ENCODE measurements around the gene SOBP. TPM values are rescaled to one million over a fixed set of nuclear protein-coding genes. Genes with fewer than 3 reads are reported as not detected.

SOBP gene
- total RNA-seq, 1 experiment from 2014 or later = 0.22 TPM

DNA sequence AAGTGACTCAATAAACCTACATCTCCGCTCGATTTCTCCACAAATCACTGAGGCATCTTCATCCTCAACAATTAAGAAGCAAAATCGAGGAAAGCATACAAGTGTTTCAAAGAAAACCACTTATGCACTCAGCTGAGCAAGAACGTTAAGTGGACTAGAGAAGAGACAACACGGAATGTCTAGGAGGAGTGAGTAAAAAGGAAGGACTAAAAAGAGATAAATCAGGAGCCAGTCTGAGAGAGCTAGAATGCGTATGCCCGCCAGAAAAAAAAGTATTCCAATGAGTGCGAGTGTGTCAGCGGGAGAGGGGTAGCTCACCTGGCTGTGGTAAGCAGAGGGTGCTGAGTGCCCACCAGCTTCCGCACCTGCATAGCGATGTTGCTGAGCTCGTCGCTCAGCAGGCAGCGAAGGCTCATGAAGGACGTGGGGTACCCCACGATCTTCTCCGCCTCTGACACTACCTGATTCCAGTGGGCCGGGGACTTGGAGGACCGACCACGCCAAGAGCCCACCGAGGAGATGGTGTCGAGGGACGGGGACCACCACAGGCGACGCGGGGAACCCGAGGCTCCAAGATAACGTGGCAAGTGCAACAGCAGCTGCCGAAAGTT, 31.1 kb upstream of the SOBP start:
- Histone ChIP-seq H3K4me1 (replicated peaks; ENCODE audit: insufficient read depth) (peaks cover 20% of the 10 kb centered on the region), H3K4me3 (peak overlapping the region; percentile 82), H3K27me3 (ENCODE audit: insufficient read depth, low read depth) (no peaks in the 10 kb centered on the region), H3K9me2 (ENCODE audit: insufficient read depth) (no peaks in the 10 kb centered on the region), H4K20me1 (ENCODE audit: insufficient read depth) (no peaks in the 10 kb centered on the region), H3K36me3 (ENCODE audit: low read depth) (no peaks in the 10 kb centered on the region), H3K79me2 (ENCODE audit: low read depth) (peaks cover 49% of the 10 kb centered on the region), H3F3A (ENCODE audit: insufficient read depth, low read depth) (peaks cover 5% of the 10 kb centered on the region; the same call in 1 of the 2 replicates), H2AFZ (peak overlapping the region; percentile 96), H3K9me3 (ENCODE audit: insufficient read depth, low read depth) (no peaks in the 10 kb centered on the region; the same call in 1 of the 2 replicates), H3K27ac (peak overlapping the region; percentile 67), H3K4me2 (peak overlapping the region; percentile 96)
- POLR2A ChIA-PET (ENCODE audit: unreplicated experiment) = interaction anchor here (0.5 to 1.0 kb wide), 5 partner anchors 127 to 1447 kb away, joined by 3 to 8 read pairs (median 4); partner anchors contain the start of gene SEC63
- peak in 1 of 2 experiments; percentile 26 for DNase-seq
- BruUV-seq (replicated peaks) = TSS peak; percentile 62
- intact Hi-C loops (cut with micrococcal nuclease; ENCODE audit: unreplicated experiment) = loop anchor here (2.0 to 5.0 kb wide), 3 partner anchors 199 to 316 kb away; no protein-coding TSS in a partner anchor
- CTCF ChIA-PET = interaction anchor here (1.1 kb wide), 1 partner anchor 141 kb away, joined by 7 read pairs; no protein-coding TSS in a partner anchor
- TF ChIP-seq, protein P1, sequence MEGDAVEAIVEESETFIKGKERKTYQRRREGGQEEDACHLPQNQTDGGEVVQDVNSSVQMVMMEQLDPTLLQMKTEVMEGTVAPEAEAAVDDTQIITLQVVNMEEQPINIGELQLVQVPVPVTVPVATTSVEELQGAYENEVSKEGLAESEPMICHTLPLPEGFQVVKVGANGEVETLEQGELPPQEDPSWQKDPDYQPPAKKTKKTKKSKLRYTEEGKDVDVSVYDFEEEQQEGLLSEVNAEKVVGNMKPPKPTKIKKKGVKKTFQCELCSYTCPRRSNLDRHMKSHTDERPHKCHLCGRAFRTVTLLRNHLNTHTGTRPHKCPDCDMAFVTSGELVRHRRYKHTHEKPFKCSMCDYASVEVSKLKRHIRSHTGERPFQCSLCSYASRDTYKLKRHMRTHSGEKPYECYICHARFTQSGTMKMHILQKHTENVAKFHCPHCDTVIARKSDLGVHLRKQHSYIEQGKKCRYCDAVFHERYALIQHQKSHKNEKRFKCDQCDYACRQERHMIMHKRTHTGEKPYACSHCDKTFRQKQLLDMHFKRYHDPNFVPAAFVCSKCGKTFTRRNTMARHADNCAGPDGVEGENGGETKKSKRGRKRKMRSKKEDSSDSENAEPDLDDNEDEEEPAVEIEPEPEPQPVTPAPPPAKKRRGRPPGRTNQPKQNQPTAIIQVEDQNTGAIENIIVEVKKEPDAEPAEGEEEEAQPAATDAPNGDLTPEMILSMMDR (conservative IDR thresholded peaks at IDR 0.05) = no peak
- TF ChIP-seq EZH2 (IDR thresholded peaks at IDR 0.05; ENCODE audit: low read depth) = no peak

DNA sequence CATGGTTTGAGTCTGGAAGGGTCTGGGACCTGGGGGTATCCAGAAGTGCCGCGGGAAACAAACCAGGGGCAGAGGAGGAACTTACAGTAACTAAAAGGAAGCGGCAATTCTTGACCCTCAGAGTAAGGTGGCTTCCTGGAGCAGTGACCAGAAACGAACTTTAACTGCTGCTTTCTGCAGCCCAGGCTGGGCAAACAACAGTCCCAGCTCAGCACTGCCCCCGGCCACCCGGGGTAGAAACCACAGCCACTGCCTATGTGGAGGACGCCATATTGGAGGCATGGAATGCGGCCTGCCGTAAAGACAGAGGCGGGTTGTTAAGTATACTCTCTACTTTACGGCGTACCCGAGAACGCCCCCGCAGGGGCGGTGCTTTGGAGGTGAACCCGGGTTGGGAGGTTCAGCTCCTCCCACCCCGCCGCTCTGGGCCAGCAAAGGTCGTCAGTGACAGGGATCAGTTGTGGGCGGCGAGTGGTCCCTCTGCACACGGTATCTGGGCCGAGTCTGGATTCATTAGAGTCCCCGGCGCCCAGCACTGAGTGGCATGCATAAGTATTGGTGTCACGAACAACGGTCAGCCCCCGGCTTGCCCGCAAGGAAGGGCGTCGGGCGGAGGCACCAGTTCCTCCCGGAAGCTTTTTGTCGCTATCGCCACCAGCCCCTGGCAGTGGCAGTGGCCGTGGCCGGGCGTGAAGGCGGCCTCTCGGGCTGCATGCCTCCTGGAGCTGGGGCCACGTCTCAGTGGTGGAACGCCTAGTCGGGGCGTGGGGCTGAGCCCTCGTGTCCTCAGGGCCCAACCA, 30.4 kb upstream of the SOBP start, which contains the start of gene PDSS2:
Gene PDSS2, minus strand, starts transcription at position 282 of the 800 bp plus-strand sequence. Its CDS starts 279 bp downstream, at position 3.
- CTCF ChIA-PET = interaction anchor here (1.1 kb wide), 1 partner anchor 141 kb away, joined by 7 read pairs; no protein-coding TSS in a partner anchor
- no peaks in the 10 kb centered on the region for H3K9me3 ChIP-seq (ENCODE audit: insufficient read depth, low read depth)
- POLR2A ChIA-PET (ENCODE audit: unreplicated experiment) = interaction anchor here (0.5 to 1.0 kb wide), 6 partner anchors 127 to 1446 kb away, joined by 3 to 8 read pairs (median 4); partner anchors contain the start of gene SEC63
- peak within 1 kb of the TSS; percentile 82 for H3K4me3 ChIP-seq
- H3K27ac ChIP-seq = peak within 1 kb of the TSS; percentile 67
- peak within 1 kb of the TSS; percentile 96 for H2AFZ ChIP-seq
- H3K9me2 ChIP-seq (ENCODE audit: insufficient read depth) = no peaks in the 10 kb centered on the region
- H3K27me3 ChIP-seq (ENCODE audit: insufficient read depth, low read depth) = no peaks in the 10 kb centered on the region
- no peak for TF ChIP-seq EZH2 (IDR thresholded peaks at IDR 0.05; ENCODE audit: low read depth)
- TF ChIP-seq, protein P1 (conservative IDR thresholded peaks at IDR 0.05) = peak; percentile 57; the same call in 1 of the 2 replicates
- peak within 1 kb of the TSS; percentile 96 for H3K4me2 ChIP-seq
- intact Hi-C loops (cut with micrococcal nuclease; ENCODE audit: unreplicated experiment) = loop anchor here (2.0 to 5.0 kb wide), 3 partner anchors 198 to 317 kb away; no protein-coding TSS in a partner anchor
- peak; percentile 96 for DNase-seq
- BruUV-seq (replicated peaks) = no TSS peak
- H3K79me2 ChIP-seq (ENCODE audit: low read depth) = peaks cover 44% of the 10 kb centered on the region
- H3K36me3 ChIP-seq (ENCODE audit: low read depth) = no peaks in the 10 kb centered on the region
- peaks cover 5% of the 10 kb centered on the region; the same call in 1 of the 2 replicates for H3F3A ChIP-seq (ENCODE audit: insufficient read depth, low read depth)
- H3K4me1 ChIP-seq (replicated peaks; ENCODE audit: insufficient read depth) = peaks cover 20% of the 10 kb centered on the region
- no peaks in the 10 kb centered on the region for H4K20me1 ChIP-seq (ENCODE audit: insufficient read depth)

DNA sequence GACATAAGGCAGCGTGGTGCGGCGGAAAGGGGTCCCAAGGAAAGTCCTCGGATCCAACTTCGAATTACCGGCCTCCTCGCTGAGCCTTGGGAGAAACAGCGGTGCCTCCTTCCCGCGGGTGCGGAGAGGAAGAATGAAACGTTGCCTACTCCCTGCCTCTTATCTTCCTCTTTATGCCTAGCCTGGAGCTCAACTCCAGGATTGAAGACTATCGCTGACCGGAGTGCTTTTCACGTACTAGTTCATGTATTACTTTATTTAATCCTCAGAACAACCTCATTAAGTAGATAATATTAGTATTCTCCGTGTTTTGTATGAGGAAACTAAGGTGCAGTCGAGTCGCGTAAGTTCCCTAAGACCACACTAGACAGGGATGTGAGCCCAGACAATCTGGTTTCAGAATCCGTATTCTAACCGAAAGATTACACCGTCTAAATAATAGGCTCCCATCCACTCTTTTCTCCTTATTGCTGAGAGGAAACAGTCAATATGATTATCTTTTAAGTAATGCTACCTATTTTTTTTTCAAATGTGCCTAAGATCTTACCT, 29.8 kb upstream of the SOBP start:
- intact Hi-C loops (cut with micrococcal nuclease; ENCODE audit: unreplicated experiment) = no loop called here
- Histone ChIP-seq H2AFZ (peak overlapping the region; percentile 96), H3K36me3 (ENCODE audit: low read depth) (no peaks in the 10 kb centered on the region), H3K4me2 (peak overlapping the region; percentile 96), H3K4me1 (replicated peaks; ENCODE audit: insufficient read depth) (peaks cover 20% of the 10 kb centered on the region), H3K9me2 (ENCODE audit: insufficient read depth) (no peaks in the 10 kb centered on the region), H3F3A (ENCODE audit: insufficient read depth, low read depth) (peaks cover 5% of the 10 kb centered on the region; the same call in 1 of the 2 replicates), H3K79me2 (ENCODE audit: low read depth) (peaks cover 37% of the 10 kb centered on the region), H3K4me3 (peak overlapping the region; percentile 82), H3K27me3 (ENCODE audit: insufficient read depth, low read depth) (no peaks in the 10 kb centered on the region), H3K27ac (peak overlapping the region; percentile 62), H4K20me1 (ENCODE audit: insufficient read depth) (no peaks in the 10 kb centered on the region), H3K9me3 (ENCODE audit: insufficient read depth, low read depth) (no peaks in the 10 kb centered on the region)
- no peak for DNase-seq
- TF ChIP-seq, protein P1 (conservative IDR thresholded peaks at IDR 0.05) = no peak
- no peak for TF ChIP-seq EZH2 (IDR thresholded peaks at IDR 0.05; ENCODE audit: low read depth)
- POLR2A ChIA-PET (ENCODE audit: unreplicated experiment) = interaction anchor here (0.6 to 1.0 kb wide), 4 partner anchors 181 to 1078 kb away, joined by 3 to 9 read pairs (median 6); partner anchors contain the start of gene SEC63
- CTCF ChIA-PET = interaction anchor here (0.8 kb wide), 1 partner anchor 255 kb away, joined by 15 read pairs; no protein-coding TSS in a partner anchor
- TSS peak; percentile 92 for BruUV-seq (replicated peaks)

All from PC-9 (cell line).